Activated CD4-positive, CD25-positive, alpha-beta regulatory T cell treated with anti-CD3 and anti-CD28 coated beads, Interleukin-2, amount 50 U/mL, for 16 hours (primary cell): ENCODE data around the gene FYB2.

Experiments
- DNase-seq: peaks from one replicate; pipeline ENCODE4 v3.0.0-alpha.2; 2020; ENCODE audit warnings: low read depth, low spot score

Gene FYB2

GRCh38 chr1:56834137-56834900 is 15.1 kb upstream of the FYB2 start:
- DNase-seq, result no peak

GRCh38 chr1:56833088-56833487 is 13.9 kb upstream of the FYB2 start:
- DNase-seq, result no peak

GRCh38 chr1:56831871-56832693 is 12.9 kb upstream of the FYB2 start:
- peak; percentile 33 for DNase-seq

- no peak for DNase-seq
Measured at GRCh38 chr1:56830052-56830451, 10.8 kb upstream of the FYB2 start.

GRCh38 chr1:56827711-56828110 is 8.5 kb upstream of the FYB2 start:
- no peak for DNase-seq

GRCh38 chr1:56825436-56825835 is 6.2 kb upstream of the FYB2 start:
- DNase-seq, result no peak

GRCh38 chr1:56824938-56825337 is 5.7 kb upstream of the FYB2 start:
- DNase-seq, result no peak

GRCh38 chr1:56824271-56824670 is 5.1 kb upstream of the FYB2 start:
- no peak for DNase-seq

- DNase-seq, result no peak
Measured at GRCh38 chr1:56821462-56821797, 2.2 kb upstream of the FYB2 start.

- peak; percentile 27 for DNase-seq
Measured at GRCh38 chr1:56820755-56821461, 1.7 kb upstream of the FYB2 start.

GRCh38 chr1:56817716-56818463 is 1.3 kb downstream of the FYB2 start:
- no peak for DNase-seq

GRCh38 chr1:56816909-56817308 is 2.3 kb downstream of the FYB2 start:
- no peak for DNase-seq

- DNase-seq, result no peak
Measured at GRCh38 chr1:56816264-56816663, 2.9 kb downstream of the FYB2 start.

- no peak for DNase-seq
Measured at GRCh38 chr1:56814205-56814604, 5.0 kb downstream of the FYB2 start.

- no peak for DNase-seq
Measured at GRCh38 chr1:56811331-56811730, 7.9 kb downstream of the FYB2 start.

- no peak for DNase-seq
Measured at GRCh38 chr1:56808410-56808809, 10.8 kb downstream of the FYB2 start.

GRCh38 chr1:56806804-56807203 is 12.4 kb downstream of the FYB2 start:
- DNase-seq, result no peak

- DNase-seq, result no peak
Measured at GRCh38 chr1:56803561-56804156, 15.5 kb downstream of the FYB2 start.

GRCh38 chr1:56799605-56800400 is 19.4 kb downstream of the FYB2 start:
- no peak for DNase-seq

GRCh38 chr1:56798053-56798471 is 21.1 kb downstream of the FYB2 start:
- no peak for DNase-seq
